Mucosa of gallbladder (tissue), 1 donor: ENCODE results near the gene RAB20. TPM values are rescaled to one million over a fixed set of nuclear protein-coding genes. Genes with fewer than 3 reads are reported as not detected.
"Not testable (repeated sequence)": the region's sequence is repeated elsewhere in the genome, so short reads cannot be mapped to it uniquely, and the experiment has no call there.

ENCODE experiments used
- DNase-seq: peaks from one replicate; pipeline ENCODE4 v3.0.0-alpha.2; 2020; ENCODE audit warnings: low spot score
- total RNA-seq: library from RNA; stranded (reverse); gene quantifications from one replicate; pipeline ENCODE4 v1.2.1, GENCODE V29; 2021
- donor health status: DM: no; HTN: no; CAD: no.

RAB20 gene
- total RNA-seq, 1 donor from 2014 or later = 41.1 TPM

DNA sequence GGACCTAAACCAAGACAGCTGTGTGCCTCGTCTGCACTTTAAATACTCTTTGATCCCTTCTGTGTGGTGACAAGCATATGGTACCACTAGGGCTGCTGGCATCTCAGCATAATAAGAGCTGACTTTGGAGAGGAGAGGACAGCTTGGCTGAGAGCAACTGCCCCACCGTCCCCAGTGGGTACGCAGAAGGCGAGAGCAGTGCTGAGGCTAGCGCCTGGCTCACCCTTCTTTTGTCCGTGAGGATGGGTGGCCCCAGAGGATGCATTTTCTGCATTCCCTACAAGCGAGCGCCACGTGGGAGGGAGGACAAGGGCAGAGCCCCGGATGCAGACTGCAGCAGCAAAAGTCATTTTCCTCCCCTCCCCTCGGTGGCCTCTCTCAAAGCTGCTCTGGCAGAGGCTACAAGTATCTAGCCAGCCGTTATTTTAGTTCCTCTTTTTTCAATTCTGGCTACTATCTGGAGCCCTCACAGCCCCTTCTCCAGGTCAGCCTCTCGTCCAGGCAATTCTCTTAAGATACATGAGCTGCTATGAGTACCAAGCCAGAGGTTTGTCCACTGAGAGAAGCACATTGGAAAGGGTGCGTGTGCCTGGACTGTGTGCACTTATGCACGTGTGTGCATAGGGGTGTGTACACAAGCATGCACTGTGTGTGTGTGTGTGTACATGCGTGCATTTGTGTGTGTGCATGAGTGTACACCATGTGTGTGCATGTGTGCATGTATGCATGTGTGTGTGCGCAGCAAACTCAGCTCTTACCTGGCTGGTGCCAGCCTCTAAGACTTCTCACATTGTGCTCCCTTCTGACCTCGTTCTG lies 51.3 kb downstream of the RAB20 start:
- no peak for DNase-seq

DNA sequence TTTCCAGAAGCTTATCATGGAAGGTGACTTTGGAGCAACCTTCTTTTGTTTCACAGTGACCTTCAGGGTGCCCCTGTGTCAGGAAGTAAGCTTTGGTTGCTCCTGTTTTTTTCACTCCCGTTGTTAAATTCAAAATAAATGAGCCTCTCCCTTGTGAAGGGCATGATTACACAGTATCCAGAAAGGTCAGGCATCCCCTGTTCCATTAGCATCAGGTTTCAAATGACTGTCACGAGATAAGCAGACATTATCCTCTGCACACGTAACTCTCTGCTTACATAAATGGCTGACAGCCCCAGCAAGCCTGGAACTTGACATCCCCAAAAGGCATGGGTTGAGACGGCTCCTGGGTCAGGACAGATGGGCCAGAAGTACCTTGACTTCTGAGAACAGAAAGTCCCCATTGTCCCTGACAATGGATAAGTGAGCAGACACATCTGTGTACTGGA lies 52.0 kb downstream of the RAB20 start:
- no peak for DNase-seq

DNA sequence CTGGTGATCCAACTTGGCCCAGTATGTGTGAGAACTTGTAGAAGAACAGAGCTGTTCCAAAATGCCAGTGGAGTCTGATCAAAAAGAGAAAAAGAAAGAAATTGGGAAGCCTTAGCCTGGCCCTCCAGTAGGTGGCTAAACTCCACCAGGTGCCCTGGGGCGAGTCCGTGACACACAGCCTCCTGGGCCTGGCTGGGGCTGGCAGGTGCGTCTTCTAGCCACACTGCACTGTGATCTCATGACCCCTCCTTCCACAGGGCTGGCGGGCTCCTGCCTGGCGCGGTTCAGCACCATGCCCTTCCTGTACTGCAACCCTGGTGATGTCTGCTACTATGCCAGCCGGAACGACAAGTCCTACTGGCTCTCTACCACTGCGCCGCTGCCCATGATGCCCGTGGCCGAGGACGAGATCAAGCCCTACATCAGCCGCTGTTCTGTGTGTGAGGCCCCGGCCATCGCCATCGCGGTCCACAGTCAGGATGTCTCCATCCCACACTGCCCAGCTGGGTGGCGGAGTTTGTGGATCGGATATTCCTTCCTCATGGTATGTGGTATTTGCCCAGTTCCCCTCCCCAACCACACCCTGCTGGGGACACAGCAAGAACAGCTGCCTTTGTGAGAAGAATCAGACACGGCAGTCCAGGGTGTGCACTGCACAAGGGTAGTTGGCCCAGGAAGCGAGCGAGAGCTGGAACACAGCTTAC lies 53.7 kb downstream of the RAB20 start:
- DNase-seq = peak; percentile 79

DNA sequence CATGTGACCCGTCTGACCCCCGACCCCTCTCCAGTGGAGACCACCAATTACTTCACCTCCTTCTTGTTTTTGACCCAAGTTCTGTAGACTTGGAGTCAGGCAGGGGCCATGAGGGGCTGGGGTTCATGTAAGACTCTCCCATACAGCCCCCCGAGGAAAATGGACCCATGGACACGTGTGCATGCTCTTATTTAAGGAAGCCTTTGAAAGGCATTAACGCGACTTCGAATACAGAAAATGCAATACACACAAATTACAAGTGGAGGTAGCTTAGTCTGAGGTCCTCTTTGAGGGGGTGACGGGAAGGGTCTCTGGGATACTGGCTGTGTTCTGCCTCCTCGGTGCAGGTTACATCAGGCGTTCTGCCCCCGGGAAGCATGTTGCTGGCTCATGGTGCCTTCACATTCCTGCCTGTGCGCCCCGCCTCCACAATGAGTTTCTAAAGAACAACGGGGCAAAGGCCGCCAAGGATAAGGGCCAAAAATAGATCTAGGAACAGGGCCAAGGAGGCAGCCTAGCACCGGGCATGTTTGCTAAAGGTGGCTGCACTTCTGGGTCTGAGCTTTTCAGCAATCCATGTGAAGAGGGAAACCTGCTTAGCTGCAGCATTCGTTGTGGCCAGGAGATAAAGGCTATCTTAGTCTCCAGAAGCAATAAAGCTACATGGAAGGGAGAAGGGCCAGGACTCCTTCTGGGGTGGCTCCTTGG lies 54.5 kb downstream of the RAB20 start:
- peak; percentile 92 for DNase-seq

GRCh38 chr13:110506396-110506795 lies 55.1 kb downstream of the RAB20 start:
- DNase-seq = no peak

DNA sequence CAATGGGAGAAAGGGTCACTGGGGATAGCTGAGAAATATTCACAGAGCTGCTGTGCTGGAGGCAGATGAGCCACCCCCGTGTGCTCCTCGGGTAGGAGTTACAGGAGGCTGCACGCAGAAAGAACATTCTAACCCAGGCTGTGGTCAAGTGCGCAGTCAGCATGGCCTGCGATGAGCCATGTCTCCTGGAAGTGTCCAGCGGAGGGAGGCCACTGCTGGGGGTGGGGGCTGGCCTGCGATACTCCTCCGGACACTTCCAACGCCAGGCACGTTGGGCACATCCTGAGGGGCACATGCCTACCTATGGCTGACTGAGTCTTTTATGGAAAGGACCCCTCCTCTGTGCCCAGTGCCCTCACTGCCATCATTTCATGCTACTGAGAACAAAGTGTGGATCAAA lies 55.9 kb downstream of the RAB20 start:
- no peak for DNase-seq

DNA sequence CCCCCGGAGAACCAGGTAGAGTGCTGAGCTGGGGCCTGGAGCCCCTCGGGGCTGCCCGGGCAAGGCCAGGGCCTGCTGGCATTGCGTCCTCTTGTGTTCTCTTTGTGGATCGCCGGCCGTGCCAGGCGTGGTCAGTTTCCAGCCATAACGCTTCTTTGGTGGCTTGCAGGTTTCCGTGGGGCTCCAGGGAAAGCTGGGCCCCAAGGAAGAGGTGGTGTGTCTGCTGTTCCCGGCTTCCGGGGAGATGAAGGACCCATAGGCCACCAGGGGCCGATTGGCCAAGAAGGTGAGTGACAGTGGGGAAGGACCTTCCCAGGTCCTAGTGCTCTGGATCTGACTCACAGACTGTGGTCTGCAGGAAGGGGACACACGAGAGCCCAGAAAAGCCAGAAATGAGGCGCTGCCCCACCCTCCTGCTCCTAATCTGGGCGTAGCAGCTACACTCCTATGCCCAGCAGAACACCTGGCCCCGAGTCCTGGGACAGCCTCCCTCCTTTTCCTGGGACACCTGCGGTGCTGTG lies 57.5 kb downstream of the RAB20 start:
- no peak for DNase-seq

DNA sequence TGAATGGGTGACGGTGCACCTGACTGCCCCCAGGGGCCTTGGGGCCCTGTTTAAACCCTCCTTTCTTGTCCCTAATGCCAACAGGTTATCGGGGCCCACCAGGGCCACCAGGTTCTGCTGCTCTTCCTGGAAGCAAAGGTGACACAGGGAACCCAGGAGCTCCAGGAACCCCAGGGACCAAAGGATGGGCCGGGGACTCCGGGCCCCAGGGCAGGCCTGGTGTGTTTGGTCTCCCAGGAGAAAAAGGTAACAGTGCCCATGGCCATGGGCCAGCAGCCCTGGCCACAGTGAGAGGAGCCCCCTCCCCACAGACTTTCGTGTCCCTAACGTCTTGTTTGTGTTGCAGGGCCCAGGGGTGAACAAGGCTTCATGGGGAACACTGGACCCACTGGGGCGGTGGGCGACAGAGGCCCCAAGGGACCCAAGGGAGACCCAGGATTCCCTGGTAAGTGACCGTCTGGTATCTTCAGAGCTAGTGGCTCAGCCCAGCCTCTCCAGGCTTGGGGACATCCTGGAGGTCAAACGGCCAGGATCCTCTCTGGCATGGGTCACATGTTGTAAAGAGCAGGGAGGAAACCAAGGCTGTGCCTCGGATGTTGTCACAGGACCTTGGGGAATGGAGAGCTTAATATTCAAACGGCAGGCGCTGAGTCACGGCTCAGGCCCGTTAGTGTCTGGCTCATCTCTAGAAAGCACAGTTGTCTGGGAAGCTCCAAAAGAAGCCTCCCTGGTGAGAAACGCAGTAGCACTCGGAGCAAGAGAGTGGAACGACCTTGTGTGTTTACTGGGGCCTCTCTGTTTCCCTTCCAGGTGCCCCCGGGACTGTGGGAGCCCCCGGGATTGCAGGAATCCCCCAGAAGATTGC lies 58.3 kb downstream of the RAB20 start:
- DNase-seq = no peak

DNA sequence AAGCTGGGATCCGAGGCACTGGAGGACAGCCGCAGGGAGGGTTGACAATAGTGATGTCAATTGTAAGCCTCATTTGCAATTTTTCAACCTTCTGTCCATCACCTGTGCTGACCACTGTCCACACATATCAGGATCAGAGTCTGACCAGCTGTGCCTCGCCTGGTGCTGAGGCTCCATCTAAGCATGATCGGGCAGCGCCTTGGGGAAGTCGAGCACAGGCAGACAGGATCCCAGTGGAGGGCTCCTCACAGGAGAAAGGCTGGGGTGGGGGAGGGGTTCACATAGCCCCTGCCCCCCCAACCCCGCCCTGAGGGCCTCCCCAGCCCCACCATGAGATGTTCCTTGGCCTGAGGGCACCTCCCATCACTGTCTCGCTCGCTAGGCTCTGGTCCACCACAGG lies 60.3 kb downstream of the RAB20 start:
- DNase-seq = no peak

GRCh38 chr13:110500341-110500740 lies 61.2 kb downstream of the RAB20 start:
- DNase-seq = no peak

DNA sequence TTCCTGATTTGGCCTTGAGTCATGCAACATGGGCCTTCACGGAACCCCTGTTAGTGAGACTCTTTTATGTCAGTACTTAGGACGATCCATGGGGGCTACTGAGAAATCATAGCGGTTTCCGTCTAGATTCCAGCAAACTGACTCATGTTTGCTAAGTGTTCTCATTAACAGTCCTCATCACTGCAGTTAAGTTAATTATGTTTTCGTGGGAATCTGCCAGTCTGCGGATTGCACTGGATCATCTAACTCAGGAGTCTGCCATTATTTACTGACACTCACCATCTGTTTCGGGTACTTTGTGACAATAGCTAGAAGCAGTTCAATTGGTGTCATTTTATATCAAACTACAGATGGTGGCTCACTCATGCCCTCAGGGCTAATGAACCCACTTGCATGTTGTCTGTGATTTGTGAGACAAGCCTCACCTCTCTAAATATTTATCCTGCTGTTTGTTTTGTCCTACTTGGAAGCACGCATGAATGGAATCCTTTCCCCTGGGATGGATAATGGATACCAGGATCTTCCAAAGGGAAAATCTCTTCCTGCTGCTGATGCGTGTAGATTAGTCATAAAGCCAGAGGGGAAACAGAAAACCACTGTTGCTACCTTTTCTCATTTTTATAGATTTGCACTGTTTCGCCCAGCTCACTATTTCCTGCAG lies 61.8 kb downstream of the RAB20 start:
- DNase-seq = no peak

GRCh38 chr13:110498765-110499164 lies 62.8 kb downstream of the RAB20 start:
- DNase-seq = no peak

DNA sequence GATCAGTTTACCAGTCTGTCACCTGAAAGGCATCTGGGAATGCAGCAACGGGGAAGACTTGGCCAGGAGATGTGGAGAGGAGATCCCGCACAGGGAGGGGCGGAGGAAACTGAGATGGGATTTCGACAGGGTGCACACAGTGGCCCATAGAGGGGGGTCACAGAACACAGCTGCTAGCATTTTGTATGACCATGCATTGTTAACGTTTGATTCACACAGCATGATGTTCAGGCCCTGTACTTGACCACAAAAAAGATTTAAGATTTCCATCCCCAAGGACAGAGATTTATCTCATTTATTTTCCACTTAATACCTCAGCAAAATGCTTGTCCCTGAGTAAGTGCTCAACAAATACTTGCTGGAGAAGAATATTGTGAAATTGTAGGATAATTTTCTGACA lies 63.2 kb downstream of the RAB20 start:
- DNase-seq = no peak

- not testable (repeated sequence) for DNase-seq
These were observed 63.6 kb downstream of the RAB20 start for GRCh38 chr13:110497896-110498295.

DNA sequence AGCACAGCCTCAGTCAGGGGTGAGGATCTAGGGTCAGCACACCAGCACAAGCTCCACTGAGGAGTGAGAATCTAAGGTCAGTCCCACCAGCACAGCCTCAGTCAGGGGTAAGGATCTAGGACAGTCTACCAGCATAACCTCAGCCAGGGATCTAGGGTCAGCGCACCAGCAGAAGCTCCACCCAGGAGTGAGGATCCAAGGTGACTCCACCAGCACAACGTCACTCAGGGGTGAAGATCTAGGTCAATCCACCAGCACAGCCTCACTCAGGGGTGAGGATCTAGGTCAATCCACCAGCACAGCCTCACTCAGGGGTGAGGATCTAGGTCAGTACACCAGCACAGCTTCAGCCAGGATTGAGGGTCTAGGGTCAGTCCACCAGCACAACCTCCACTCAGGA lies 64.5 kb downstream of the RAB20 start:
- no peak for DNase-seq

DNA sequence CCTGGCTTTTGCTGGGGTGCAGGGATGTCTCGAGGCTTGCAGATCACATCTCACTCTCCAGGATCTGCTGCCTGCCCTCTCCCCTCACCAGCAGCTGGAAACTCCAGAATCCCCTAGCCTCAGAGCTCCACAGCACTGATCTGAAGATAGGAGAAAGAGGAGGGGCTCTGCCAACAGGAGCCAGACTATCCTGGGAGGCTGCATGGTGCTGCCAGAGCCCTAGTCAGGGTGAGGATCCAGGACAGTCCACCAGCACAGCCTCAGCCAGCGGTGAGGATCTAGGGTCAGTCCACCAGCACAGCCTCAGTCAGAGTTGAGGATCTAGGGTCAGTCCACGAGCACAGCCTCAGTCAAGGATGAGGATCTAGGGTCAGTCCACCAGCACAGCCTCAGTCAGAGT lies 65.2 kb downstream of the RAB20 start:
- no peak for DNase-seq

GRCh38 chr13:110495881-110496280 lies 65.6 kb downstream of the RAB20 start:
- DNase-seq = no peak

DNA sequence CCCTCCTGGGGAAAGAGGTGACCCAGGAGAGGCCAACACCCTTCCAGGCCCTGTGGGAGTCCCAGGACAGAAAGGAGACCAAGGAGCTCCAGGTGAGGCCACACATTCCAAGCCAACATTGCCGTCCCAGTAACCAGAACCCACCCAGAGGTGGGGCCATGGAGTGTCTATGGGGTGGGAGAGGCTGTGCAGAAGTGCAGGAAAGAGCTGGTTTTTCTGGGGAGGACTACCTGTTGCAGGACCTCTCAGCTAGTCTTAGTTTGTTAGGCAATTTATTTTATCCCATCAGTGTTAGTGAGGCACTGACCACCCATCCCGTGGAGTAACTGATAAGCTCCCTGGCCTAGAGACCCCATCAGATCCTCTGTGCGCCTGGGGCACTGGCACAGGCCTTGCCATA lies 66.1 kb downstream of the RAB20 start:
- no peak for DNase-seq

- DNase-seq = no peak
These were observed 67.9 kb downstream of the RAB20 start for GRCh38 chr13:110493613-110494012.

- no peak for DNase-seq
These were observed 68.6 kb downstream of the RAB20 start for GRCh38 chr13:110492679-110493593.
